ENCODE measurements around the gene NDUFS8.

NDUFS8 gene

GRCh38 chr11:68044145-68044813 is 13.8 kb downstream of the NDUFS8 start:
- no peaks in the 10 kb centered on the region for H4K20me1 ChIP-seq (ENCODE audit: control insufficient read depth, insufficient read depth, low read depth, low read length)
- peaks cover 8% of the 10 kb centered on the region for H3K79me2 ChIP-seq (ENCODE audit: control insufficient read depth, low read length)
- H3K4me1 ChIP-seq (ENCODE audit: control insufficient read depth, low read length), result peaks cover 19% of the 10 kb centered on the region
- no peaks in the 10 kb centered on the region for H3K27me3 ChIP-seq (ENCODE audit: control insufficient read depth, low read length)
- TF ChIP-seq EZH2phosphoT487 (IDR thresholded peaks at IDR 0.05; ENCODE audit: borderline replicate concordance, low read length) (no peak), CTCF (IDR thresholded peaks at IDR 0.05; ENCODE audit: low read depth, low read length, poor library complexity, severe bottlenecking) (no peak)
- H3K4me3 ChIP-seq (ENCODE audit: low read length), result no peak overlapping the region
- H3K36me3 ChIP-seq (ENCODE audit: control insufficient read depth, low read length), result peaks cover 17% of the 10 kb centered on the region
- H3K4me2 ChIP-seq (ENCODE audit: low read length), result no peak overlapping the region
- no peaks in the 10 kb centered on the region for H3K9me2 ChIP-seq (replicated peaks; ENCODE audit: control insufficient read depth, low read length)
- H3F3A ChIP-seq (ENCODE audit: control insufficient read depth, insufficient read depth), result peaks cover 5% of the 10 kb centered on the region
- no peak overlapping the region for H3K27ac ChIP-seq (ENCODE audit: low read depth, low read length)
- H3K9me3 ChIP-seq (ENCODE audit: control insufficient read depth, insufficient read depth, low read length), result no peaks in the 10 kb centered on the region

- H3F3A ChIP-seq (ENCODE audit: control insufficient read depth, insufficient read depth), result peaks cover 5% of the 10 kb centered on the region
- TF ChIP-seq EZH2phosphoT487 (IDR thresholded peaks at IDR 0.05; ENCODE audit: borderline replicate concordance, low read length) (no peak), CTCF (IDR thresholded peaks at IDR 0.05; ENCODE audit: low read depth, low read length, poor library complexity, severe bottlenecking) (no peak)
- H3K79me2 ChIP-seq (ENCODE audit: control insufficient read depth, low read length), result peaks cover 2% of the 10 kb centered on the region
- H3K9me3 ChIP-seq (ENCODE audit: control insufficient read depth, insufficient read depth, low read length), result no peaks in the 10 kb centered on the region
- H3K4me2 ChIP-seq (ENCODE audit: low read length), result no peak overlapping the region
- H3K36me3 ChIP-seq (ENCODE audit: control insufficient read depth, low read length), result peaks cover 20% of the 10 kb centered on the region
- peaks cover 13% of the 10 kb centered on the region for H3K4me1 ChIP-seq (ENCODE audit: control insufficient read depth, low read length)
- no peaks in the 10 kb centered on the region for H3K9me2 ChIP-seq (replicated peaks; ENCODE audit: control insufficient read depth, low read length)
- H4K20me1 ChIP-seq (ENCODE audit: control insufficient read depth, insufficient read depth, low read depth, low read length), result no peaks in the 10 kb centered on the region
- no peak overlapping the region for H3K4me3 ChIP-seq (ENCODE audit: low read length)
- no peaks in the 10 kb centered on the region for H3K27me3 ChIP-seq (ENCODE audit: control insufficient read depth, low read length)
- no peak overlapping the region for H3K27ac ChIP-seq (ENCODE audit: low read depth, low read length)
Measured at GRCh38 chr11:68044898-68045351, 14.4 kb downstream of the NDUFS8 start.

GRCh38 chr11:68047437-68048290 is 17.2 kb downstream of the NDUFS8 start:
- Histone ChIP-seq H3K4me3 (ENCODE audit: low read length) (no peak overlapping the region), H4K20me1 (ENCODE audit: control insufficient read depth, insufficient read depth, low read depth, low read length) (no peaks in the 10 kb centered on the region), H3K4me2 (ENCODE audit: low read length) (no peak overlapping the region), H3K9me2 (replicated peaks; ENCODE audit: control insufficient read depth, low read length) (no peaks in the 10 kb centered on the region), H3K27ac (ENCODE audit: low read depth, low read length) (no peak overlapping the region), H3F3A (ENCODE audit: control insufficient read depth, insufficient read depth) (no peaks in the 10 kb centered on the region), H3K36me3 (ENCODE audit: control insufficient read depth, low read length) (peaks cover 19% of the 10 kb centered on the region; the same call in 1 of the 2 replicates), H3K27me3 (ENCODE audit: control insufficient read depth, low read length) (no peaks in the 10 kb centered on the region), H3K4me1 (ENCODE audit: control insufficient read depth, low read length) (no peaks in the 10 kb centered on the region), H3K79me2 (ENCODE audit: control insufficient read depth, low read length) (no peaks in the 10 kb centered on the region), H3K9me3 (ENCODE audit: control insufficient read depth, insufficient read depth, low read length) (no peaks in the 10 kb centered on the region)
- TF ChIP-seq CTCF (IDR thresholded peaks at IDR 0.05; ENCODE audit: low read depth, low read length, poor library complexity, severe bottlenecking), result no peak
- TF ChIP-seq EZH2phosphoT487 (IDR thresholded peaks at IDR 0.05; ENCODE audit: borderline replicate concordance, low read length), result no peak

Data from DOHH2 (cell line).